Dermis microvascular lymphatic vessel endothelial cell (primary cell): ENCODE measurements around the gene LNX1. TPM values are rescaled to one million over a fixed set of nuclear protein-coding genes. Genes with fewer than 3 reads are reported as not detected.

ENCODE experiments used
- DNase-seq, 2 donors: peaks; one replicate each; pipeline versions ENCODE4 v3.0.0 to v3.0.0-alpha.2; 2010; ENCODE audit warnings: low read depth in 2 of 2
- total RNA-seq: library from RNA; depleted of rRNA; stranded (reverse); fragments of >200 nt; gene quantifications from 2 replicates; pipeline ENCODE4 v1.2.1, GENCODE V29; 2014

Gene LNX1
- total RNA-seq, 1 donor from 2014 or later: 5.1 TPM

DNA sequence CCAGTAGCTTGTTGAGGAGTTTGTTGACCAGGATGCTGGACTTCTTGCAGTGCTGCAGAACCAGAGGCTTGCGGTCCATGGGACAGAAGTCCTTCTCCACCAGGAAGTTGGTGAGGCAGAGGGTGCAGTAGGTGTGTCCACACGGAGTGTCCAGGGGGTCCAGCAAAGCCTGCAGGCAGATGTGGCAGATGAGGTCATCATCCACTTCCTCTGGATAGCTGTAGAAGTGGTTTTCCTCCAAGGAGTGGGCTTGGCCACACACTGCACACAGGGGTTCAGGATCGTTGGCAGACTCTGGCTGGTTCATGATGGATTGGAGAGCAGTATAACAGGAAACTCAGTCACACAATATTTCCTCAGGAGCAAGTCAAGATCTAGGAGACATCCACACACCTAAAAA, 17.6 kb downstream of the LNX1 start:
- DNase-seq: no peak

DNA sequence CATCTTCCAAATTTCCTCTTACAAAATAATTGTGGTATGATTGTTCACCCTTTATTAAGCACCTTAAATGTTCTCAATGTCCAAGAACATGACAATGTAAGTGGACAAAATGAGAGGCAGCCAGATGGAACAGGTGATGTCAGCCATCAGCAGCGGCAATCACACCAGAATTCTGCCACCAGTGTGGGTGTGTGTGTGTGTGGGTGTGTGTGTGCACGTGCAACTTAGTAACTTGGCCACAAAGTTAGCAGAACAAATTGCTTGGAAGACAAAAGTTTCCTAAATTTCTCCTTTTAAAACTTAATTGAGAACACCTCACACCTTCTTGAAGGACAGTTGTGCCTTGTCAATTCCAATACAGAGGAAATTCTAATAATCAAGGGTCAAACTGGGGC, 18.7 kb downstream of the LNX1 start:
- no peak for DNase-seq

DNA sequence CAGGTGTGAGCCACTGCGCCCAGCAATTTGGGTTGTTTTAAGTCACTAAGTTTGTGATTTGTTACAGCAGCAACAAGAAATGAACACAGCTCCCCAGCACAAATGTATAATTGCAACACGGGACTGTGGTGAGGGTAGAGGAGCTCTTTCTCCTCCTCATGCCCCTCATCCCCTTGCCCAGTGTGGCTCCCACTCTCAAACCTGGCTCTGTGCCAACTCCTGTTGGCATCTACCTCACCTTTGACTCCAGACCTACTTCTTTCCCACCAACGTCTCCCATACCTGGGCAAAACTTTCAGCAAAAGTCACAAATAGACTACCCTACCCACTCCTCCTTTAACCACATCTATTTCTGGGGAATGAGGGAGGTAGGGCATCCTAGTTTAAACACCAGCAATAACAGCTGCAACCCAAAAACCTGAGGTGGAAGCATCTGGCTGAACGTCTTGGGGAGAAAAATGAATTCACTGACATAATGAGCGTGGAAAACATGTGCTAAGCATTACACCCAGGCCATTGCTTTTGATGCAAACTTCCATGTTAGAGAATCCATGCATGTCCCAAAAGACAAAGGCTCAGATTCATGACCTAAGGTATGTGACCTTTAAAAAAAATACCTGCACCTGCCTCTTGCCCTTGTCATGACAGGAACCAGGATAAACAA, 19.2 kb downstream of the LNX1 start:
- no peak for DNase-seq

DNA sequence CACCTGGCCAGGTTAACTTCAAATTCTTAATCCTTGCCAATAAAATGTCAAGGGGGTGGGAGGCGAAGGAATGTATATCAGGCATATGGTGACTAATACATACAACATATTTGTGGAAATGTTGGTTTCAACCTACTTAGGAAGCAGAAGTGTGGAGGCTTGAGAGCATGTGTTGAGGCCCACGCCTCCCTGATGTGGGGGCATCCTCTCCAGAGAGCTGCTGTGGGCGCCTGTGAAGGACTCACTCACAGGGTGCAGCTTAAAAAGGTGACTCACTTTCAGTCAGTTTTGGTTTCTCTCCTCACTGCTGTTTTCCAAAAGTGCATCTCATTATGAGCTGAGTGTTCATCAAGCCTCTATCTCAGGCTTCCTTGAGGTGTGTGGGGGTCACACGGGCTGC, 27.5 kb downstream of the LNX1 start:
- no peak for DNase-seq

DNA sequence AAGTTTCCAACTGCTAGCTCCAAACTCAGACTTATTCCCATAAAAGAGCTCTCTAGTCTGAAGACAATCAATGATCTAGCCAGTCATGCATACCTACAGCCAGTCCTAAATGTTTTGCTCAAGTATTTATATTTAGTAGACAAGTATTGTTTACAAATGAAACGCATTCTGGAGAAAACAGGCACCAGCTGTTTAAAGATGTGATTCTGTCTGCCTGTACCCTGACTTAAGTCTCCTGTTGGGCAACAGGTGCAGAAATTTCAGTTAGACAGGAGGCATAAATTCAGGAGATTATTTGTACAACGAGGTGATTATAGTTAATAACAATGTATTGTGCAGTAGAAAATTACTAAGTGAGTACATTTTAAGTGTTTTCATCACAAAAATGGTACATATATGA, 28.9 kb downstream of the LNX1 start:
- DNase-seq: no peak

DNA sequence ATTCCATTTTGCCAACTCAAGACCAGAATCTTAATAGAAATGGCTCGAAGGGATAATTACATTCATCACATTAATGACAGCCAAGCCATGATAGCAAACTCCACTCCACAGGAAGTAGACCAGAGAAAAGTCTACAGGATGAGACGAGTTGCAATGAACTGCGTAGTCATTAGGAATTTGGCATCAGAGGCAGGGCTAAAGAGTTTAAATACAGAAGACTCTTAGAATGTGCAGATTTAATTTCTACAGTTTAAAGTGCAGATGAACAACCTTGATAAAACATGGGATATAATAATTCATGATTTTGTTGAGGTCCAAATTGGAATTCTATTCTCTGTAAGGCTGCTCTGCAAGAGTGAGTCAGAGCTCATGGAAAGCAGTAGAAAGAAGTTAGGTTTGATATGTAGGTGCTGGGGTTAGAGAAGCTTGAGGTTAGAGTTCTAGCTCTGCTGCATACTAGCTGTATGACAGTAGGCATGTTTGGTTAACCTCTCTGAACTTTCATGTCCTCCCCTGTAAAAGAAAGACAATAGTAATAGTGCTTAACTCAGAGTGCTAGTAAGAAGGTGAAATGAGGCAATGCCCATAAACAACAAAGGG, 32.2 kb downstream of the LNX1 start:
- peak in 1 of 2 donors; percentile 49 for DNase-seq

DNA sequence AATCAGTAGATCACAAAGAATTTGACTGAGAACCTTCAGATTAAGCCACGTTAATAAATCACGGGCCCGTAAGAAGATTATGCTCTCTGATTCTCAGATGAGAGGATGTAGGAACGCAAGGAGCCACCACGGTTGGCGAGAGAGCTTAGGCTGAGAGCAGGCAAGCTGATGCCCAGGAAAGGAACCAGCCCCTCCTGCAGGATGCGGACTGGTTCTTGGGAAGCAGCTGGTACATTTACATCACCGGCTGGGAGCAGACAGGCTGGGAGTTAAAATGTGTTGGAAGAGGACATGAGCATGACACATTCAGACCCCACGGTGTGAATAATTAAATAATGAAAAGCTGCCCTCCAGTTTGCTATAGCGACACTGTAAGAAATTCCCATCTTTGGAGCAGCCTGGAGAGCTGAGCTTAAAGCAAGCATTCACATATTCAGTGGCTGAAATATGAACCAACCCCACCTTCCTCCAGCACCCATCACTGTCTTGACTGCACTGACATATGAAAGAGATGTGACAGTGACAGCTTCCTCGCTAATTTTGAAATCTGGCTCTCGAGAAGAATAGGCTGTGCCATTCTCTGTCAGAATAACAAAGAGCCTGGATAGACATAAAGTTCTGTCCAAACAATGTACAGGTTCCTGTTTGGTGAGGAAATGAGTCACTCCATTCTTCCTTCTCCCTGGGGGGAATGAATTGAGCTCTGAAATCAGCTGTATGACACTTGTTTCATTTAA, 33.1 kb downstream of the LNX1 start:
- DNase-seq: peak; percentile 88 to 92

DNA sequence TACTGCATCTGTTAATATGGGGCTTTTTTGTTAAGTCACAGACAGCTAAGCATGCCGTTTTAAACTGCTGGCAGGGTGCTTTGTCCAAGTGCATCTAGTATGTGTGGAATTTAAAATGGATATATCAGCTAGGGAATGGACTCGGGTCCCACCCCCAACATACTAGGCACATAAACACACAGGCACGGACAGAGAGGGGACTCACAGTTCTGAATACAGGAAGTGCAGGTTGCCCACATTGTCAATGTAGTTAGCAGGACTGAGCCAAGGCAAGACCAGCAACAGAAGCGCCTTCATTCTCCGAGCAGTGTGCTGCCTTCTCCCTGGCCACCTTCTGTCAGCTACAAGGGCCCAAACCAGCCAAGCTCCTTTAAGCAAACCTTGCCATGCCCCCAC, 33.6 kb downstream of the LNX1 start:
- peak in 1 of 2 donors; percentile 28 for DNase-seq

DNA sequence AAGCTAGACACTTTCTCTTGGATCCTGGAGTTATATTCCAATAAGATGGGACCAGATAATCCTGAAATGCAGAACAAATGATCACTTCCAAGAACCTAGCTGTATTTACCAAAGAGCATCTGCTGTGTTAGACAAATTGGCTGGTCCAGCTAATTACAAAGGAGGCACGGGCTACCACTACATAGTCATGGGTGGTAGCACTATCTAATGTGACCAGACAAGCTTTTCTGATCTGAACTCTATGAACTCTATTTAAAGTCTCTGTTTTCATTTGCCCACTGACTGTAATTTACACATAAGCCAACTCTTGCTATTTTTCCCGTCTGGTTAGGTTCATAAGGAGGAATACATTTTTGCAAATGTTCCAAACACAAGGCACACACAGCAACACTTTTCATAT, 34.6 kb downstream of the LNX1 start:
- no peak for DNase-seq

DNA sequence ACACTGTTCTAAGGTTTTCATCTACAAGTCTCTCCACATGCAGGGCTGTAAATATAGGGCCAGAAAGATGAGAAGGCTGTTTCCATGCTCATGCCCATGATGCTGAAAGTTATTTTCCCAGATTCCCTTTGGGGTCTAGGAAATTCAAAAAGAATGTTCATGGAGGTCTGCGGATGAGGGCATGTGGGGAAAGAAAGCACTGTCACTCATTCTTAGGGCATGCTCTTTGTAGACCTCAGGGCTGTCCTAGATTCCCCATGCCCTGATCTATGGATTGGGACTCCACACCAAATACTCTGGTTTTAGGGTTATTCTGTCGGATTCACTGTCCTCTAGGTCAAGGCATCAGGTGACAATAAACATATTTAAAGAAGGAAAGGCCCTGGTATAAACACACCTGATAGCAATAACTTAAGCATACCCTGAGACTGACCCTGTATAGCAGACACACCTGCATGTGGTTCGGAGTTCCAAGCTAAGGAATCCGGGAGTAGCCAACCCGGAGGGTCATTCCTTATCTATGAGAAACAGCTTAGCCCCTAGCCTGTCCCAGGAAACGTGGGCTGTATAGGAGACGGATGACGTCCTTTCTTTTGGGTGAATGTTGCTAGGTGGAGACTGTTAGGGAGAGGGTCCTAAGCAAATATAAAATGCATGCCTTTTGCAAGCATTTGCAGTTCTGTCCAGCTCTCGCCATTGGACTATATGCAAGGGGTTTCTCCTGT, 37.6 kb downstream of the LNX1 start:
- DNase-seq: no peak

DNA sequence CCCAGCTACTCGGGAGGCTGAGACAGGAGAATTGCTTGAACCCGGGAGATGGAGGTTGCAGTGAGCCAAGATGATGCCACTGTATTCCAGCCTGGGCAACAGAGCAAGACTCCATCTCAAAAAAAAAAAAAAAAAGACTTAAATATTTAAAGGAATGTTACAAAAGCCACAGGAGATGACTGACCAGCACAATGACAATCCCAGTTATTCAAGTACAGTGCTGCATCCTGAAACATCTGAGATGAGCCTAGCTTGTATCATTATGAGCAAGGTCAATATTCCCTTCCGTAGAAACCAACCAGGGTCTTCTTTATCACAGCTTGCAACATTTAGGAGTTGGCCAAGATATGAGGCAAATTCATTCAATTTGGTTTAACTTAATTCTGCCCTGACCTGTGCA, 38.6 kb downstream of the LNX1 start:
- DNase-seq: no peak

DNA sequence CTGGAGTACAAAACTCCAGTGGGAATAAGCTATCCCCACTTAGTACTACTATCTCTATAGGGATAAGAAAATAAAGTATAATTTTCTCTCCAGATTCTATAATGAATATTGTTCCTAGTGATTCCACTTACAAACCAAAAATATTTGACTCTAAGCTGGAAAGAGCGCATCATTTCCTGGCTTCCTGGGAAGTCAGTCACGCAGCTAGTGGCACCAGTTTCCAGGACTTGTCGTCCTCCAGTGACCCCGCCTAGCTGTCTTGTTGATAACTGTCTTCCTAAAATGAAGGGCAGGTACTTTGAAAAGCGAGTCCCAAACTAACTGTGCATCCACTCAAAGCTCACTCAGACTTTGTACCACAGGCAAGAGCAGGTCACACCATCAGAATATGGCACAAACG, 39.3 kb downstream of the LNX1 start:
- DNase-seq: peak; percentile 57 to 92

DNA sequence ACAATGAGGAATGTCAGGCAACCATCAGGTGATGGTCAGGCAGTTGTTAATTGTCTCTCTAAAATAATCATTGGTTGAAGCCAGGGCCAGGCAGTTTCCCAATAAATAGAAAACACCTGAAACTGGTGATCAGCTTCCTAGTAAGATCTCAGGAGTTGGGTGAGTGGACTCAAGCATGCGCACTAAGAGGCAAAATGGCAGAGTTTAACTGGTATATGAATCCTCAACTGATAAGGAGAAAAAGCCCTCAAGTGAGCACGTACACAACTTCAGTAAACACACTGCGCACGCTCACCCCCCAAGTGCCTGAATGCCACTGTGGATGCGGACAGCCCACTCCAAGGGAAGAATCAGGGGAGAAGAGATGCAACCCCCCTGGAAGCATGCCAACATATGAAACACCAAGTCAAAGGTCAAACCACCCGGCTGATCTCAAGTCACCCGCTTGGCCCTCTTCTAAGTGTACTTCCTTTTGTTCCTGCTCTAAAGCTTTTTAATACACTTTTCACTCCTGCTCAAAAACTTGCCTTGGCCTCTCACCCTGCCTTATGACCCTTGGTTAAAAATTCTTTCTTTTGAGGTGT, 39.9 kb downstream of the LNX1 start:
- no peak for DNase-seq

DNA sequence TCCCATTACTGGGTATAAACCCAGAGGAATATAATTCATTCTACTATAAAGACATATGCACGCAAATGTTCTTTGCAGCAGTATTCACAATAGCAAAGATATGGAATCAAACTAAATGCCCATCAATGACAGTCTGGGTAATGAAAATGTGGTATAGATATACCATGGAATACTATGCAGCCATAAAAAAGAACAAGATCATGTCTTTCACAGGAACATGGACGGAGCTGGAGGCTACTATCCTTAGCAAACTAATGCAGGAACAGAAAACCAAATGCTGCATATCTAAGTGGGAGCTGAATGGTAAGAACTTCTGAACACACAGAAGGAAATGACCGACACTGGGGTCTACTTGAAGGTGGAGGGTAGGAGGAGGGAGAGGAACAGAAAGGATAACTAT, 42.6 kb downstream of the LNX1 start:
- DNase-seq: no peak

DNA sequence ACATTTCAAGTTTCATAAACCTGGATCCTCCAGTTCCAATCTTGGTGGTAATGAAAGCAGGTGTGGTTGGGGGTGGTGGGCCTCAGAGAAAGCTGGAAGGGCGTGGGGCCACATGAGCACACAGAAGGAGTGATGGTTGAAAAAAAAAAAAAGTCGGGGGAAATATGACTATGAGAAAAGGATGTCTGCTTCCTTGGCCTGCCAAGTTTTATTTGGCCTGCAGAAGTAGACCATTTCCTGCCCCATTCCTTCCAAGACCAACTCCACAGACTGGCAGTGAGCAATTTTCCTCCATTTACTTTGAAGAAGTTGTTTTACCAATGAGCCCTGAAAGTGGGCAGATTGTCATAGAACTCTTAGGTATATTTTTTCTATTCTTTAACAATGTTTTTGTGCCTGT, 43.3 kb downstream of the LNX1 start:
- peak in 1 of 2 donors; percentile 77 for DNase-seq

DNA sequence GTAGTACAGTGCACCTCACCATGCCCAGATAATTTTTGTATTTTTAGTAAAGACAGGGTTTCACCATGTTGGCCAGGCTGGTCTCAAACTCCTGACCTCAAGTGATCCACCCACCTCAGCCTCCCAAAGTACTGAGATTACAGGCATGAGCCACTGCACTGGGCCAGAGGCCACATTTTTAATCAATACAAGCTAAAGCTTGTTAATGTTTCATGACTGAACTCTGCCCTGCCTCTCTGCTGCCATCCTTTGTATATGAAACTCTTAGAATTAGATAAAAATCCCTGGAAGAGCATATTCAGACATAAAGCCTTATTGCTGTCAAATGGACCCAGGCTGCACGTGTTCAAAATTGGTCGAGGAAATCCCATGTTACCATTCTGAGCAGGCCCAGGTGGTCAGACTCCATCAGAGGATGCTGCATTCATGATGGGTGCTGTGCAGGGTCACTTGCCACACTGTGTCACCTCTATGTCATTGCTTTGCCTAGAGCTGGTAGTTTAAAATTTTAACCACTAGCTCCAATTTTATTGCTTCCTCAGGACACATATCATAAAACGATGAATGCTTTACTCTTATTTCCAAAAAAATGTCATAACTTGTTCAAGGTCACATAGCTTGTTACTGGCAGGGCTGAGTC, 45.2 kb downstream of the LNX1 start:
- no peak for DNase-seq

DNA sequence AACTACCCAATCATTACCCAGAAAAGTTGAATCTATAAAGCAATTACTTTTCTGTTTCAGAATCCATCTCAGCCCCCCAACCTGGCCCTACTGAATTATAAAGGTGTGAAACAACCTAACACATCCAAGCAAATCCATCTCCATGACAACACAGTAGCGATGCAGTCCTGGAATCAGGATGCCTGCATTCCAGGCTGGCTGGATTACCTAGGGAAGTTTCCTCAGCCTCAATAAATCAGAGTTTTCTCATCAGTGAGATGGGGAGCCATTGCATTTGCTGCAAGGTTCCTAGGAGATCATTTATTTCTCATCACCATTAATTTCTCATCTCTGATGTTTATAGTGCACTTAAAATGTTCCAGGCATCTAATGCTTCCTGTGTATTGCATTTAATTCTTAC, 46.0 kb downstream of the LNX1 start:
- no peak for DNase-seq

DNA sequence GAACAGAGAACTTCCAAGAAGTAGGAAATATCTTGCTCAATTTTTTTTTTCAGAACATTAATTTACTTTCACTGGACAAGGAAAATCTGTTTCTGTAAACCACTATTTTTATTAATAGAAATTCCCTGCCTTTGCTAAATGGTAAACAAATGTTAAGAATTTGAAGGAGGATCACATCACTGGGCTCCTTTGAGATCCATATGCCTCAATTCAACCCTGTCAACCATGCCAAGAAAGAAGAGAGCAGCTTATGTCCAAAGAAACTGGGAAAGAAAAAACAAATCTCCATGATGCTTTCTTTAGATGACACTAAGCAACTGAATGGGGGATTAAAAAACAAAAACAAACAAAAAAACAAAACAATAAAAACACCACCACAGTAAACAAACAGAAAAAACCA, 47.7 kb downstream of the LNX1 start:
- DNase-seq: no peak

DNA sequence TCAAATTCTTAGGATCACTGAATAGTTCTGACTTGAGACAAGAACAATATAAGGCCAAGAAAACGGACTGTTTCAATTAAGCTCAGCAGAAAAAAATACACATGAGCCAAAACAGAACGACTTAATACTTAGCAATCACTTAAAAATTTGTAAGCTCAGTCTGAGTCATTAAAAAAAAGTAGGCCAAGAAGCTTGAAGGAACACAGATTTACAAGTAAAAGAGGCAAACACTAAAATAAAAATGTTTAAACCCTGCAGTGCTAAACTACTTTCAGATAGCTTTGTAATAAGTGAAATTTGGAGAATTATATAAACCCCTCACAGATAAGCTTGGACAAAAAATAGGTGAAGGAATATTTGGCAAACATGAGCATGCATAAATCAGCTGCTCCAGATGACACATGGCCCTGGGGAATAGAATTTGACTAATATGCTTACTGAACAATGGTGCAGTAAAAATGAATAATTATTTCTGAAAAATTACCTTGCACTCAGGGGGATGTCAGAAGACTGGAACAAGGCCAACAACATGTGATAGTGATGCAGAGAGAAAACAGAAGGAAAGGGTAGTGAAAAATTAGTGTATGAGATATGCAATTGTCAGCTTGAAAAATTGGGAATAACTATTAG, 49.6 kb downstream of the LNX1 start:
- DNase-seq: peak; percentile 69 to 83

DNA sequence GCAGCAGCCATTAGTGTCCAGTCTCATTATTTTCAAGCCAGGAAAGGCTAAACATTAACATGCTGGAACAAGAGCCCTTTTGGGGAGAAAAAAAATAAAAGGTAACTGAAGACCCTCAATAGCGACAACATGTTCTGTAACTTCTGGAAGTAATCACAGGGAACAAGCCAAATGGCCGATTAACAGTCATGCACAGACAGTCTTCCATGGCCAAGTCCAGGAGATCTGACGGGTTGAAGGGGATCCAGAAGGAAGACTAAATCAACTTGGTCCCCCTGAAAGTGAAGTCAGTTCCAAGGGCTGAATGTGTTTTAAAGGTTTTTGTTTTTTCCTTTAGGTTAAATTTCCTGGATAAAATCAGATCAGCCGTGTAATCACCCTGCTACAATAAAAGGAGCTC, 52.5 kb downstream of the LNX1 start:
- DNase-seq: no peak

DNA sequence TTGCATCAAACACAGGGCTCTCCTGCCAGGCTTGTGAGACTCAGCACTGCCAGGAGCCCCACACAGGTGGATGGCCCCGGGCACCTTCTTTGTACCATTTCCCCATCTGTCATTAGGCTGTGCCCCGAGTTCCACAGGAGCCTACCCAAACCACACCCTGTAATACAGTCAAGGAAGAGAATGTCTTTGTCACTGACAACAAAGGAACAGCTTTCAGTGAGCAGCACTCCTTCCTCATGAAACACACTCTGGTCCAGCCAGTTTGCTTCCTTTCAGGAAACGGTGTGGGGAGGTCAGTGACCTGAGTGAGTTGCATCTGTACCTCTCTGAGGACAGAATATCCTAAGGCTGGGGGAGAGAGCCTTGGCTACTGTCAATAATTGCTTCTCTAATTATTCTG, 53.7 kb downstream of the LNX1 start:
- DNase-seq: peak in 1 of 2 donors; percentile 77
